ENCODE measurements around the gene NPY2R. TPM values are rescaled to one million over a fixed set of nuclear protein-coding genes. Genes with fewer than 3 reads are reported as not detected.

Gene NPY2R, protein sequence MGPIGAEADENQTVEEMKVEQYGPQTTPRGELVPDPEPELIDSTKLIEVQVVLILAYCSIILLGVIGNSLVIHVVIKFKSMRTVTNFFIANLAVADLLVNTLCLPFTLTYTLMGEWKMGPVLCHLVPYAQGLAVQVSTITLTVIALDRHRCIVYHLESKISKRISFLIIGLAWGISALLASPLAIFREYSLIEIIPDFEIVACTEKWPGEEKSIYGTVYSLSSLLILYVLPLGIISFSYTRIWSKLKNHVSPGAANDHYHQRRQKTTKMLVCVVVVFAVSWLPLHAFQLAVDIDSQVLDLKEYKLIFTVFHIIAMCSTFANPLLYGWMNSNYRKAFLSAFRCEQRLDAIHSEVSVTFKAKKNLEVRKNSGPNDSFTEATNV
- not detected for total RNA-seq

GRCh38 chr4:155208258-155209054 is at the start of gene NPY2R:
TSS of gene NPY2R (plus strand) at chr4:155208636. CDS start at chr4:155213940, 5,304 bp downstream.
- ATAC-seq (peak; percentile 28), DNase-seq (ENCODE audit: low spot score) (no peak)

GRCh38 chr4:155161357-155161756 is 47.1 kb upstream of the NPY2R start:
- no peak for ATAC-seq
- no peak for DNase-seq (ENCODE audit: low spot score)

DNA sequence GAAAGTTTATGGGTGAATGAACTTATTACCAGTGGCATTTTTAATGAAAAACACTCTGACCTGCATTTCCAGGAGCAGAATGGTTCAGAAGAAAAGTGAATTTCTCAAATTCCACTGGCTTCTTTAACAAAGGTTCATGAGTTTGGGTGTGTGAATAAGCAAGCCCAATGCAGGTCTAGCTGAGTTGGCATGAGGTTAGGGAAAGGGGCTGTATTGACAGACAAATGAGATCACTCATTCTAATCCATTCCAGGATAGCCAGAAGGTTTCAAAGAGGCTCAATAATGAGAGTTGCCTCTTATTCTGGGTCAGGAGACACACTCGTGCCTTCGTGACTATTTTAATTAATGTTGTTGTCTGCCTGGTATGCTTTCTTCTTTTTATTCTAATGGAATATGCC is 43.7 kb upstream of the NPY2R start:
- ATAC-seq (no peak), DNase-seq (ENCODE audit: low spot score) (no peak)

DNA sequence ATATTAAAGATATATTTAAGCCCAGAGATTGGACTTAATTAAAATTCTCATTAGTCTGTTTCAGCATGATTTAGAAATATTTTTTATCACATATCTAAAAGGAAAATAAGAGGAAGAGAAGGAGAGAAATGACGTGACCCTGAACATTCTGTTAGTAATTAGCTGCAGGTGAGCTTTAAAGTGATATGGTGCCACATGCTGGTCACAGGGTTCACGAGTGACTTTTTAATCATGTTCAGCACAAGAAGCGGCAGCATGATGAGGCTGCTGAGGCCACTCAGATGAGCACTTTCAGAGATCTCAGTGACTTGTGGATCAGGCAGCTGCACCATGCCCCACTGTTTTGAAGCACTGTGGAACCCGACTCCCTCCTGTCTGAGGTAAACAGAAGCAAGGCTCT is 37.9 kb upstream of the NPY2R start:
- DNase-seq (ENCODE audit: low spot score) = no peak
- peak; percentile 64 for ATAC-seq

GRCh38 chr4:155173371-155173770 is 35.1 kb upstream of the NPY2R start:
- ATAC-seq (no peak), DNase-seq (ENCODE audit: low spot score) (no peak)

- no peak for DNase-seq (ENCODE audit: low spot score)
- no peak for ATAC-seq
Measured at GRCh38 chr4:155174668-155175067, 33.8 kb upstream of the NPY2R start.

DNA sequence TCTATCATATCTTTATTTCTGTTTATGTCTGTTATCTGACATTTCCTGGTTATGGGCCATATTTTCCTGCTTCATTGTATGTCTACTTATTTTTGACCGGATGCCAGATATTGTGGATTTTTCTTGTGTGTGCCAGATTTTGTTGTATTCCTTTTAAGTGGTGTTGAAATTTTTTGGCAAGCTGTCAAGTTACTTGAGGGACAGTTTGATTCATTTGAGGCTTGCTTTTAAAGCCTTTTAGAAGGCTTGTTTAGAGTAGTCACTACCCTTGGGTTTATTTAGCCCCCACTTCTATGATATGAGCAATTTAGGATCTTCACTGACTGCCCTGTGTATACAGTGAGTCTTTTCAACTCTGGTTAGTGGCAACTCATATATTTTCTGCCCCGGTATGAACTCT is 29.2 kb upstream of the NPY2R start:
- DNase-seq (ENCODE audit: low spot score) = no peak
- ATAC-seq = no peak

- no peak for ATAC-seq
- no peak for DNase-seq (ENCODE audit: low spot score)
Measured at GRCh38 chr4:155186972-155187371, 21.5 kb upstream of the NPY2R start.

DNA sequence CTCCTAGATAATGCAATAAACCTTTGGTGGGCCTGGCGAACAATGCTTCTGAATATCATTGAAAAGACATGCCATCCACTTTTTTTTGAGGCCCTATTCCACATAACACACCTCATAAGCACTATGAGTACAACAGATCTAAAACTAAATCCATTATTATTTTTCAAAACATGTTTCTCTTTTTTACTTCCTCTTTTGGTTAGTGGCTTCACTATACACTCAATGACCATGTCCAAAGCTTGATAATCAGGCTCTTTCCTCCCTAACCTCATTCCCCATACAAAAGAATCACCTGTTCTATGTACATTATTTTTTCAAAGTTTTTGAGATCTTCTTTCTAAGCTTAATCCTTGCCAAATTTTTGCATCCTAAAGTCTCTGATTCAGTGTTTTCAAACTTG is 20.4 kb upstream of the NPY2R start:
- no peak for DNase-seq (ENCODE audit: low spot score)
- no peak for ATAC-seq

- ATAC-seq = no peak
- no peak for DNase-seq (ENCODE audit: low spot score)
Measured at GRCh38 chr4:155190099-155190498, 18.3 kb upstream of the NPY2R start.

DNA sequence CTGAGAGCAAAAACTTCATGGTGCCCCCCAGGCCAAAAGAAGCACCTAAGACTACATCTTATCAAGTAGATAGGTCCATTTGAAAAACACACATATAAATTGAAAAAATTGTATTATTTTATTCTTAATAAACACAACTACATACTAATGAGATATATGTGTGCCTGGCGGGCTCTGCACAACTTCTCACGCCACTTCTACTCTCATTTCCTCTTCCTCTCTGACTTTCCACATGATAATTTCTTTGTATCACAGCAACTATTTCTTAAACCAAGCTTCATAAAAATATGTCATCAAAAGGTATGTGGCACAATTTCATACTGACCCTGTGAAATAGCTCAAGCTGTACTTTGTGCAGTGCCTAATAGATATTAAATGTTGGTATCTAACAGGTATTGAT is 10.7 kb upstream of the NPY2R start:
- no peak for DNase-seq (ENCODE audit: low spot score)
- no peak for ATAC-seq

- ATAC-seq (peak; percentile 37), DNase-seq (ENCODE audit: low spot score) (no peak)
Measured at GRCh38 chr4:155207534-155208257, 740 bp upstream of the NPY2R start.

- DNase-seq (ENCODE audit: low spot score) = no peak
- ATAC-seq = no peak
Measured at GRCh38 chr4:155220025-155220424, 11.6 kb downstream of the NPY2R start.

DNA sequence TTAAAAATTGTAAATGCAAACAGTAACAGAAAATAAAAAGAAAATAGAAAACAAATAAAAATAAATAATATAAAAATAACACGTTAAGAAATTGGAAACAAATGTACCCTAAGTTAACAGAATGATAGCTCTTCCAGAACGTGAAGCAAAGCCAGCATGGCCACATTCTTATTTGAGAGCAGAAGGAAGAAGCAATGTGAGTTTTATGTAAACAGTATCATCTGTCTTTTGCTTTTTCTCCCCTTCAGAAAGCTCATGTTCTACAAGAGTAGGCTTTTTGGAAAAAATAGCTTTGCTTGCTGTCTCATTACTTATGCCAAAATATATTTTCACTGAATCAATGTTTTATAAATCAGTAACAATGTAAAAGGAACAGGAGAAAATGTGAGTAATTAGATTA is 18.7 kb downstream of the NPY2R start:
- ATAC-seq (no peak), DNase-seq (ENCODE audit: low spot score) (no peak)

GRCh38 chr4:155228713-155229112 is 20.3 kb downstream of the NPY2R start:
- DNase-seq (ENCODE audit: low spot score) = no peak
- no peak for ATAC-seq

DNA sequence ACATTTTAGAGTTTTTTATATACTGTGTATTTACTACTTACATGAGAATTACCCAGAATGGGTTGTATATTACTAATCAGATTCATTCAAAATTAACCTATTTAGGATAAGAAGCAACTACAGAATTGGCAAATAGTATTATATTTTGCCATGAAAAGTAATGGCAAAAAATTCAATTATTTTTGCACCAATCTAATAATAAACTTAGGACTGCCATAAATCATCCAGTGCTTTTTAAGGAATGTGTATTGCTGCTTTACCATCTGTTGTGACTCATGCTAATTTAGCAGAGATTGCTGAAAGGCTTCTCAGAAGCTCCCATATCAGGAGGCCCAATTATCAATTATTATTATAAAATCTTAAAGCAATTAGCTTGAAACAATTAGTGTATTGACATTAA is 24.0 kb downstream of the NPY2R start:
- DNase-seq (ENCODE audit: low spot score) = no peak
- ATAC-seq = no peak

DNA sequence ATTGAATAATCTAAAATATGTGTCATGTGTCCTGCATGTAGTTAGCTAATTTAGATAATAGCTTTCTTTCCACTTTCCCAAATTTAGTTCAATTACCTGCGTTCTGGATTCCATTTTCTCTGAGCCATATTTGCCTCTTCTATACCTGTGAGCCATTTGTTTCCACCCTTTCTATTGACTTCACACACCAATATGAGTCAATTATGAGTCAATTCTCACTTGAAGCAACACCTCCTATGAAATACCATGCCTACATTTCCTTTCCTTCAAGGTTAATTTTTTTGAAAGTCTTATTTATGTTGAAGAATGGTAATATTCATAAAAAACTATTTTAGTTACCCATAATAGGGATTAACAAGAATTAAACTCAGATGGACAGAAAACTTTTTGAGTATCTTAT is 25.8 kb downstream of the NPY2R start:
- ATAC-seq (no peak), DNase-seq (ENCODE audit: low spot score) (no peak)

GRCh38 chr4:155237567-155237966 is 29.1 kb downstream of the NPY2R start:
- ATAC-seq = no peak
- DNase-seq (ENCODE audit: low spot score) = no peak

DNA sequence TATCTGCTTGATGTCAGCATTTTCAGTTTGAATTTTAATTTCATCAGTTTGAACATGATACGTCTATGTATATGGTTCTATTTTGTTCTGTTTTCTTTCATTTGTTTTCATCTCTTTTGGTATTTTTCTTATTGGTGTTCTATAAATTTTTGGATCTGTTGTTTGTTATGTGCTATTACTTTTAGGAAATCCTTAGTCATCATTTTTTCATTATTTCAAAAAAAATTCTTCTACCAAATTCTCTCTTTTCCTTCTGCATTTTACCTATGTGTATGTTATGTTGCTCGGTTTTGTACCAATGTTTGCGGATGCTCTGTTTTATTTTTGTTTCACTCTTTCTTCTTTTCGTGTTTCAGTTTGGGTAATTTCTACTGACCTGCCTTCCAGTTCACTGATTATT is 32.8 kb downstream of the NPY2R start:
- ATAC-seq (no peak), DNase-seq (ENCODE audit: low spot score) (no peak)

GRCh38 chr4:155241664-155242063 is 33.2 kb downstream of the NPY2R start:
- DNase-seq (ENCODE audit: low spot score) (no peak), ATAC-seq (no peak)

- no peak for ATAC-seq
- DNase-seq (ENCODE audit: low spot score) = no peak
Measured at GRCh38 chr4:155245105-155245504, 36.7 kb downstream of the NPY2R start.
